H9 (cell line): ENCODE results near the gene ZNF146. TPM values are rescaled to one million over a fixed set of nuclear protein-coding genes. Genes with fewer than 3 reads are reported as not detected.

ENCODE experiments used
- DNase-seq: peaks from one replicate; pipeline ENCODE4 v3.0.0-alpha.2; 2017
- H2AFZ ChIP-seq: one replicate; pipeline ENCODE4 v1.6.1; 2013; ENCODE audit warnings: mild to moderate bottlenecking, low read length, control low read depth, moderate library complexity
- H2AK5ac ChIP-seq: 2 replicates; pipeline ENCODE4 v1.6.1; 2013; ENCODE audit warnings: low read length, control low read depth, mixed read lengths; ENCODE audit not compliant: insufficient read length
- H2BK120ac ChIP-seq: one replicate; pipeline ENCODE4 v1.6.1; 2013; ENCODE audit warnings: low read depth, mild to moderate bottlenecking, low read length, control low read depth, inconsistent platforms; ENCODE audit not compliant: poor library complexity, severe bottlenecking
- H2BK12ac ChIP-seq: 2 replicates; pipeline ENCODE4 v1.6.1; 2013; ENCODE audit warnings: low read length, control low read depth, mixed read lengths, low read depth; ENCODE audit not compliant: insufficient read length
- H2BK15ac ChIP-seq: 2 replicates; pipeline ENCODE4 v1.6.1; 2013; ENCODE audit warnings: low read depth, low read length, control low read depth
- H2BK20ac ChIP-seq: one replicate; pipeline ENCODE4 v1.6.1; 2013; ENCODE audit warnings: low read depth, mild to moderate bottlenecking, low read length, control low read depth, inconsistent platforms; ENCODE audit not compliant: poor library complexity, severe bottlenecking
- H2BK5ac ChIP-seq: 2 replicates; pipeline ENCODE4 v1.6.1; 2013; ENCODE audit warnings: low read length, control low read depth, mixed read lengths; ENCODE audit not compliant: insufficient read length
- H3K14ac ChIP-seq: 2 replicates; pipeline ENCODE4 v1.6.1; 2013; ENCODE audit warnings: low read length, control low read depth; ENCODE audit not compliant: insufficient read depth
- H3K18ac ChIP-seq: 2 replicates; pipeline ENCODE4 v1.6.1; 2013; ENCODE audit warnings: low read depth, mild to moderate bottlenecking, mixed read lengths, low read length, control low read depth; ENCODE audit not compliant: insufficient read length
- H3K23ac ChIP-seq: 2 replicates; pipeline ENCODE4 v1.6.1; 2013; ENCODE audit warnings: low read length, control low read depth, mixed read lengths, low read depth; ENCODE audit not compliant: insufficient read length
- H3K23me2 ChIP-seq: 2 replicates; pipeline ENCODE4 v1.6.1; 2013; ENCODE audit warnings: low read depth, mild to moderate bottlenecking, mixed read lengths, low read length, control low read depth; ENCODE audit not compliant: insufficient read length, poor library complexity, severe bottlenecking
- H3K27ac ChIP-seq: 2 replicates; pipeline ENCODE4 v1.5.1; 2013; ENCODE audit warnings: low read length, control low read depth, mixed read lengths, low read depth; ENCODE audit not compliant: insufficient read length
- H3K27me3 ChIP-seq: 2 replicates; pipeline ENCODE4 v1.6.1; 2013; ENCODE audit warnings: low read length, control low read depth, inconsistent platforms; ENCODE audit not compliant: insufficient read depth
- H3K4ac ChIP-seq: 2 replicates; pipeline ENCODE4 v1.6.1; 2013; ENCODE audit warnings: low read depth, mild to moderate bottlenecking, control low read depth, inconsistent platforms, low read length, moderate library complexity
- H3K4me1 ChIP-seq: 2 replicates; pipeline ENCODE4 v1.6.1; 2013; ENCODE audit warnings: low read length, control low read depth, inconsistent platforms; ENCODE audit not compliant: insufficient read depth
- H3K4me2 ChIP-seq: 2 replicates; pipeline ENCODE4 v1.6.1; 2013; ENCODE audit warnings: low read length, control low read depth, mixed read lengths; ENCODE audit not compliant: insufficient read length, insufficient read depth
- H3K56ac ChIP-seq: 2 replicates; pipeline ENCODE4 v1.6.1; 2013; ENCODE audit warnings: low read depth, mild to moderate bottlenecking, mixed read lengths, low read length, control low read depth; ENCODE audit not compliant: insufficient read length
- H3K79me1 ChIP-seq: 2 replicates; pipeline ENCODE4 v1.6.1; 2013; ENCODE audit warnings: low read depth, mild to moderate bottlenecking, moderate library complexity, low read length, control low read depth, inconsistent platforms; ENCODE audit not compliant: insufficient read depth, poor library complexity, severe bottlenecking
- H3K79me2 ChIP-seq: 2 replicates; pipeline ENCODE4 v1.6.1; 2013; ENCODE audit warnings: low read length, control low read depth, inconsistent platforms; ENCODE audit not compliant: insufficient read depth
- H3K9ac ChIP-seq: 2 replicates; pipeline ENCODE4 v1.6.1; 2013; ENCODE audit warnings: low read length, control low read depth, mixed read lengths; ENCODE audit not compliant: insufficient read length; ENCODE audit errors: extremely low read depth
- H3K9me3 ChIP-seq: one replicate; pipeline ENCODE4 v1.6.1; 2013; ENCODE audit warnings: low read depth, low read length, inconsistent platforms; ENCODE audit not compliant: control insufficient read depth
- H3T11ph ChIP-seq: one replicate; pipeline ENCODE4 v1.6.1; 2013; ENCODE audit warnings: mild to moderate bottlenecking, low read length, control low read depth, inconsistent platforms
- H4K20me1 ChIP-seq: one replicate; pipeline ENCODE4 v1.6.1; 2013; ENCODE audit not compliant: control insufficient read depth, insufficient read length, insufficient read depth
- H4K5ac ChIP-seq: 2 replicates; pipeline ENCODE4 v1.6.1; 2013; ENCODE audit warnings: low read depth, mild to moderate bottlenecking, mixed read lengths, low read length, control low read depth; ENCODE audit not compliant: insufficient read length
- H4K8ac ChIP-seq: replicated peaks from 2 replicates; pipeline ENCODE4 v1.6.1; 2013; ENCODE audit warnings: low read length, control low read depth, mixed read lengths, low read depth; ENCODE audit not compliant: insufficient read length
- H4K91ac ChIP-seq: 2 replicates; pipeline ENCODE4 v1.6.1; 2013; ENCODE audit warnings: low read depth, mild to moderate bottlenecking, moderate library complexity, mixed read lengths, low read length, control low read depth; ENCODE audit not compliant: insufficient read length
- H3K27ac Mint-ChIP-seq, 3 experiments: 2 replicates in 2 of 3; 3 replicates in 1 of 3; pipeline ENCODE4 v1.8.0; 2020 to 2021; ENCODE audit warnings: mixed read lengths in 3 of 3, mild to moderate bottlenecking in 1 of 3, moderate library complexity in 1 of 3
- H3K27me3 Mint-ChIP-seq: 2 replicates; pipeline ENCODE4 v1.8.0; 2021; ENCODE audit warnings: low read depth, mild to moderate bottlenecking, moderate library complexity, mixed read lengths
- H3K36me3 Mint-ChIP-seq, 3 experiments: 2 replicates in 2 of 3; 3 replicates in 1 of 3; pipeline ENCODE4 v1.8.0; 2020 to 2021; ENCODE audit warnings: low read depth in 3 of 3, mixed read lengths in 3 of 3; ENCODE audit not compliant: insufficient read depth in 1 of 3
- H3K4me1 Mint-ChIP-seq, 2 experiments: 2 replicates each; pipeline ENCODE4 v1.8.0; 2020; ENCODE audit warnings: mixed read lengths in 2 of 2
- H3K4me3 Mint-ChIP-seq, 2 experiments: 2 replicates in 1 of 2; 3 replicates in 1 of 2; pipeline ENCODE4 v1.8.0; 2020 to 2021; ENCODE audit warnings: mild to moderate bottlenecking in 2 of 2, mixed read lengths in 2 of 2, moderate library complexity in 1 of 2
- H3K9me3 Mint-ChIP-seq, 2 experiments: 2 replicates in 1 of 2; 3 replicates in 1 of 2; pipeline ENCODE4 v1.8.0; 2020; ENCODE audit warnings: mild to moderate bottlenecking in 2 of 2, mixed read lengths in 2 of 2, moderate library complexity in 1 of 2
- WGBS: extraction: QIAGEN DNeasy Blood & Tissue Kit; methylation state at CpG from one replicate; pipeline ENCODE4 v1.1.7; 2013; ENCODE audit warnings: missing lambda C conversion rate, low lambda C conversion rate, mixed read lengths; ENCODE audit not compliant: insufficient read length; ENCODE audit errors: extremely low coverage; 5-methylcytosine and 5-hydroxymethylcytosine counted together
- total RNA-seq: library from RNA; stranded (reverse); gene quantifications from 2 replicates; pipeline ENCODE4 v1.2.1, GENCODE V29; 2021
- TF ChIP-seq, protein P1 (sequence below): fragments of 200-600 bp; sonication (generic); conservative IDR thresholded peaks from 3 replicates; pipeline ENCODE4 v1.8.0; 2021; ENCODE audit warnings: antibody characterized with exemption, mild to moderate bottlenecking

Gene ZNF146
- total RNA-seq, 1 experiment from 2014 or later = 166 TPM

GRCh38 chr19:36212895-36213294, 2.0 kb upstream of the ZNF146 start:
- no CpG with 5 or more reads among the region's 2 CpGs for WGBS
- no peak overlapping the region for H2AK5ac ChIP-seq
- no peak overlapping the region for H2BK15ac ChIP-seq
- H4K20me1 ChIP-seq = no peaks in the 10 kb centered on the region
- H4K8ac ChIP-seq = no peak overlapping the region
- H3K4me1 Mint-ChIP-seq = peaks cover 6 to 14% of the 10 kb centered on the region in 2 experiments
- peaks cover 19% of the 10 kb centered on the region; the same call in 1 of the 2 replicates for H3K79me2 ChIP-seq
- no peak overlapping the region for H2BK20ac ChIP-seq
- H3K9me3 ChIP-seq = no peaks in the 10 kb centered on the region
- H3K14ac ChIP-seq = no peak overlapping the region
- H3K27me3 Mint-ChIP-seq = no peaks in the 10 kb centered on the region
- H3K9ac ChIP-seq = no peak overlapping the region
- H3K79me1 ChIP-seq = no peaks in the 10 kb centered on the region
- no peaks in the 10 kb centered on the region for H3K9me3 Mint-ChIP-seq
- no peaks in the 10 kb centered on the region for H3K27me3 ChIP-seq
- no peak overlapping the region for H3K18ac ChIP-seq
- H3K23ac ChIP-seq = no peak overlapping the region
- H3K4me2 ChIP-seq = no peak overlapping the region
- no peak for DNase-seq
- H3K23me2 ChIP-seq = peaks cover 4% of the 10 kb centered on the region
- H3T11ph ChIP-seq = no peak overlapping the region
- no peak overlapping the region for H3K27ac Mint-ChIP-seq
- H2BK120ac ChIP-seq = no peak overlapping the region
- no peak overlapping the region for H3K27ac ChIP-seq
- no peak overlapping the region for H2AFZ ChIP-seq
- peak overlapping the region in 1 of 2 experiments; percentile 50; a peak in 3 of 5 replicates for H3K4me3 Mint-ChIP-seq
- no peak overlapping the region for H3K4ac ChIP-seq
- no peak overlapping the region for H4K5ac ChIP-seq
- no peaks in the 10 kb centered on the region for H3K4me1 ChIP-seq
- H3K36me3 Mint-ChIP-seq = peaks cover 3 to 9% (median 4%) of the 10 kb centered on the region in 3 experiments; a peak in 6 of 7 replicates
- TF ChIP-seq, protein P1, sequence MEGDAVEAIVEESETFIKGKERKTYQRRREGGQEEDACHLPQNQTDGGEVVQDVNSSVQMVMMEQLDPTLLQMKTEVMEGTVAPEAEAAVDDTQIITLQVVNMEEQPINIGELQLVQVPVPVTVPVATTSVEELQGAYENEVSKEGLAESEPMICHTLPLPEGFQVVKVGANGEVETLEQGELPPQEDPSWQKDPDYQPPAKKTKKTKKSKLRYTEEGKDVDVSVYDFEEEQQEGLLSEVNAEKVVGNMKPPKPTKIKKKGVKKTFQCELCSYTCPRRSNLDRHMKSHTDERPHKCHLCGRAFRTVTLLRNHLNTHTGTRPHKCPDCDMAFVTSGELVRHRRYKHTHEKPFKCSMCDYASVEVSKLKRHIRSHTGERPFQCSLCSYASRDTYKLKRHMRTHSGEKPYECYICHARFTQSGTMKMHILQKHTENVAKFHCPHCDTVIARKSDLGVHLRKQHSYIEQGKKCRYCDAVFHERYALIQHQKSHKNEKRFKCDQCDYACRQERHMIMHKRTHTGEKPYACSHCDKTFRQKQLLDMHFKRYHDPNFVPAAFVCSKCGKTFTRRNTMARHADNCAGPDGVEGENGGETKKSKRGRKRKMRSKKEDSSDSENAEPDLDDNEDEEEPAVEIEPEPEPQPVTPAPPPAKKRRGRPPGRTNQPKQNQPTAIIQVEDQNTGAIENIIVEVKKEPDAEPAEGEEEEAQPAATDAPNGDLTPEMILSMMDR = no peak
- H4K91ac ChIP-seq = no peak overlapping the region
- H2BK12ac ChIP-seq = no peak overlapping the region
- H3K56ac ChIP-seq = no peak overlapping the region
- no peak overlapping the region for H2BK5ac ChIP-seq
